ENCODE results near the gene GATAD2A. TPM values are rescaled to one million over a fixed set of nuclear protein-coding genes. Genes with fewer than 3 reads are reported as not detected.

GATAD2A gene
- total RNA-seq, 2 experiments from 2014 or later, result 104 to 107 TPM

GRCh38 chr19:19368087-19368486 is 37.4 kb upstream of the GATAD2A start:
- no peak overlapping the region for H3K4me3 ChIP-seq (ENCODE audit: low read length)
- H3K27ac ChIP-seq (ENCODE audit: low read depth in 1 of 2, low read length in 2 of 2), result no peak overlapping the region
- H3K36me3 ChIP-seq (ENCODE audit: insufficient read depth, low read length), result no peaks in the 10 kb centered on the region
- TF ChIP-seq, protein P1, sequence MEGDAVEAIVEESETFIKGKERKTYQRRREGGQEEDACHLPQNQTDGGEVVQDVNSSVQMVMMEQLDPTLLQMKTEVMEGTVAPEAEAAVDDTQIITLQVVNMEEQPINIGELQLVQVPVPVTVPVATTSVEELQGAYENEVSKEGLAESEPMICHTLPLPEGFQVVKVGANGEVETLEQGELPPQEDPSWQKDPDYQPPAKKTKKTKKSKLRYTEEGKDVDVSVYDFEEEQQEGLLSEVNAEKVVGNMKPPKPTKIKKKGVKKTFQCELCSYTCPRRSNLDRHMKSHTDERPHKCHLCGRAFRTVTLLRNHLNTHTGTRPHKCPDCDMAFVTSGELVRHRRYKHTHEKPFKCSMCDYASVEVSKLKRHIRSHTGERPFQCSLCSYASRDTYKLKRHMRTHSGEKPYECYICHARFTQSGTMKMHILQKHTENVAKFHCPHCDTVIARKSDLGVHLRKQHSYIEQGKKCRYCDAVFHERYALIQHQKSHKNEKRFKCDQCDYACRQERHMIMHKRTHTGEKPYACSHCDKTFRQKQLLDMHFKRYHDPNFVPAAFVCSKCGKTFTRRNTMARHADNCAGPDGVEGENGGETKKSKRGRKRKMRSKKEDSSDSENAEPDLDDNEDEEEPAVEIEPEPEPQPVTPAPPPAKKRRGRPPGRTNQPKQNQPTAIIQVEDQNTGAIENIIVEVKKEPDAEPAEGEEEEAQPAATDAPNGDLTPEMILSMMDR (IDR thresholded peaks at IDR 0.05), result no peak
- H3K27me3 Mint-ChIP-seq, result no peaks in the 10 kb centered on the region
- H3K27ac Mint-ChIP-seq, result no peak overlapping the region
- H3K36me3 Mint-ChIP-seq (ENCODE audit: low read depth), result no peaks in the 10 kb centered on the region
- no peaks in the 10 kb centered on the region for H3K9me3 ChIP-seq (ENCODE audit: control insufficient read depth in 1 of 2, insufficient read depth in 1 of 2, low read length in 2 of 2)
- peaks cover 26% of the 10 kb centered on the region for H3K4me1 Mint-ChIP-seq (ENCODE audit: low read depth)
- intact Hi-C loops (cut with DNase I, micrococcal nuclease), result loop anchor here in 1 of 2 experiments (10.0 kb wide), 1 partner anchor 277 kb away; the partner anchor contains the start of gene GMIP
- ChIA-PET POLR2A (interaction anchor here (0.6 to 1.6 kb wide), 2 partner anchors 17 to 122 kb away, joined by 3 to 6 read pairs; no protein-coding TSS in a partner anchor), CTCF (interaction anchor here (1.4 to 1.8 kb wide), 2 partner anchors 43 to 122 kb away, joined by 4 read pairs; no protein-coding TSS in a partner anchor)
- peaks cover 41% of the 10 kb centered on the region for H3K4me1 ChIP-seq (ENCODE audit: insufficient read depth, low read length)
- no peaks in the 10 kb centered on the region for H3K27me3 ChIP-seq (ENCODE audit: control insufficient read depth in 1 of 2, insufficient read depth in 2 of 2, low read length in 2 of 2)
- ATAC-seq (ENCODE audit: poor library complexity), result no peak
- no peak for DNase-seq
- H3K9me3 Mint-ChIP-seq, result no peaks in the 10 kb centered on the region
- H3K4me3 Mint-ChIP-seq, result no peak overlapping the region

- Histone ChIP-seq H3K36me3 (ENCODE audit: insufficient read depth, low read length) (no peaks in the 10 kb centered on the region), H3K9me3 (ENCODE audit: control insufficient read depth in 1 of 2, insufficient read depth in 1 of 2, low read length in 2 of 2) (no peaks in the 10 kb centered on the region), H3K27ac (ENCODE audit: low read depth in 1 of 2, low read length in 2 of 2) (no peak overlapping the region), H3K27me3 (ENCODE audit: control insufficient read depth in 1 of 2, insufficient read depth in 2 of 2, low read length in 2 of 2) (no peaks in the 10 kb centered on the region), H3K4me3 (ENCODE audit: low read length) (no peak overlapping the region), H3K4me1 (ENCODE audit: insufficient read depth, low read length) (peaks cover 26% of the 10 kb centered on the region)
- TF ChIP-seq, protein P1 (IDR thresholded peaks at IDR 0.05), result no peak
- H3K27ac Mint-ChIP-seq, result no peak overlapping the region
- no peaks in the 10 kb centered on the region for H3K27me3 Mint-ChIP-seq
- H3K9me3 Mint-ChIP-seq, result no peaks in the 10 kb centered on the region
- H3K4me1 Mint-ChIP-seq (ENCODE audit: low read depth), result peaks cover 19% of the 10 kb centered on the region
- H3K36me3 Mint-ChIP-seq (ENCODE audit: low read depth), result no peaks in the 10 kb centered on the region
- no peak overlapping the region for H3K4me3 Mint-ChIP-seq
- intact Hi-C loops (cut with DNase I, micrococcal nuclease), result no loop called here
- no peak for ATAC-seq (ENCODE audit: poor library complexity)
- no peak for DNase-seq
- ChIA-PET CTCF (no interaction called here), POLR2A (no interaction called here)
These were observed 34.4 kb upstream of the GATAD2A start for GRCh38 chr19:19371059-19371458.

DNA sequence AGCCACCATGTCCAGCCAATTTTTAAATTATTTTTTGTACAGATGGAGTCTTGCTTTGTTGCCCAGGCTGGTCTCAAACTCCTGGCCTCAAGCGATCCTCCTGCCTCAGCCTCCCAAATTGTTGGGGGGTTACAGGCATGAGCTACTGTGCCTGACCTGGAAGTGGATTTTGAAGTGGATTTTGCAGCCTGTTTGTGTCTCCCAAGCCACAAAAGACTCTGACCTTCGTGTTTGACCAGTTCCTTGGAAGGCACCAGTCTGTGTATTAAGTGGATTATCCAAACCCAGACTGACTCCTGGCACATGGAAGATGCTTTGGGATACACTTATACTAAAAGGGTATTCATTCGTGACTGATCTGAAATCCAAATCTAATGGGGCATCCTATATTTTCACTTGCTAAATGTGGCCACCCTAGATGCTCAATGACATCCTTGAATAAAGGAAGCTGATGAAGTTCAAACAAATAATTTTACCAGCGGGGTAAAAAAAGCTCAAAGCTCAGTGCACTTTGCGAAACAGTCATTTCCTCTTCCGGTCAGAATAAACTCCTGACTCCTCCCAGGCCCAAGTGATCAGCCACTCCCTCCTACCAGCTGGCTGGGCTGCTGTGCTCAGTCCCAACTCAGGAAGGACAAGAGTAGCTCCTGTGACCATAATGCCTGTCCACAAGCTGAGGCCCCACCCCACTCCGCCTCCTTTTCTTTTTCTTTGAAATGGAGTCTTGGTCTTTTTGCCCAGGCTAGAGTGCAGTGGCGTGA is 32.6 kb upstream of the GATAD2A start:
- TF ChIP-seq, protein P1 (IDR thresholded peaks at IDR 0.05), result no peak
- CTCF ChIA-PET, result interaction anchor here (1.3 kb wide), 2 partner anchors 12 to 118 kb away, joined by 3 to 7 read pairs; no protein-coding TSS in a partner anchor
- Histone ChIP-seq H3K4me1 (ENCODE audit: insufficient read depth, low read length) (peaks cover 17% of the 10 kb centered on the region), H3K27ac (ENCODE audit: low read depth in 1 of 2, low read length in 2 of 2) (peak overlapping the region in 1 of 2 donors; percentile 81), H3K36me3 (ENCODE audit: insufficient read depth, low read length) (no peaks in the 10 kb centered on the region), H3K27me3 (ENCODE audit: control insufficient read depth in 1 of 2, insufficient read depth in 2 of 2, low read length in 2 of 2) (no peaks in the 10 kb centered on the region), H3K4me3 (ENCODE audit: low read length) (no peak overlapping the region), H3K9me3 (ENCODE audit: control insufficient read depth in 1 of 2, insufficient read depth in 1 of 2, low read length in 2 of 2) (no peaks in the 10 kb centered on the region)
- Mint-ChIP-seq H3K27ac (peak overlapping the region; percentile 85), H3K4me1 (ENCODE audit: low read depth) (peaks cover 12% of the 10 kb centered on the region), H3K36me3 (ENCODE audit: low read depth) (no peaks in the 10 kb centered on the region), H3K9me3 (no peaks in the 10 kb centered on the region), H3K27me3 (no peaks in the 10 kb centered on the region), H3K4me3 (peak overlapping the region; percentile 43)
- DNase-seq (peak in 6 of 14 experiments; percentile 18 to 86 (median 62)), ATAC-seq (ENCODE audit: poor library complexity) (peak; percentile 83)
- intact Hi-C loops (cut with DNase I, micrococcal nuclease), result no loop called here
- POLR2A ChIA-PET, result interaction anchor here (0.7 to 5.8 kb wide), 11 partner anchors 8 to 139 kb away, joined by 3 to 35 read pairs (median 5); partner anchors contain the start of gene GATAD2A

Data from CD4-positive, alpha-beta T cell (primary cell).